Activated CD4-positive, alpha-beta T cell treated with anti-CD3 and anti-CD28 coated beads, Interleukin-2, Interleukin-6, amounts not matched to agents 100 ng/mL and 50 ng/mL, durations not matched to agents 16 hours and 8 hours (primary cell): ENCODE measurements around the gene TYW1B.
"Not testable (repeated sequence)": the region's sequence is repeated elsewhere in the genome, so short reads cannot be mapped to it uniquely, and the experiment has no call there.

Source experiments
- DNase-seq: peaks from one replicate; pipeline ENCODE4 v3.0.0-alpha.2; 2020

The TYW1B gene

DNA sequence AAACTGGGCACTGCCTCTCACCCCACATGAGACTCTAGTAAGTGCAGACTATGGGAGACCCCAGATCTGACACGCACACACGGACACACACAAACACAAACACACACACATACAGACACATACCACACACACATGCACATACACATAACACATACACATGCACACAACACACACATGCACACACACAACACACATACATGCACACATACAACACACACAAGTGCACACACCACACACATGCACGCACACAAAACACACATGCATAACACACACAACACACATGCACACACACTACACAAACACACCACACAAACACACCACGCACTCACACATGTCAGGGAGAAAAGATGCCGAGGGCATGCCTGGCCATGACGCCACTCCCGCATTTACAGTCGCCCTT, 205.5 kb downstream of the TYW1B start:
- no peak for DNase-seq

DNA sequence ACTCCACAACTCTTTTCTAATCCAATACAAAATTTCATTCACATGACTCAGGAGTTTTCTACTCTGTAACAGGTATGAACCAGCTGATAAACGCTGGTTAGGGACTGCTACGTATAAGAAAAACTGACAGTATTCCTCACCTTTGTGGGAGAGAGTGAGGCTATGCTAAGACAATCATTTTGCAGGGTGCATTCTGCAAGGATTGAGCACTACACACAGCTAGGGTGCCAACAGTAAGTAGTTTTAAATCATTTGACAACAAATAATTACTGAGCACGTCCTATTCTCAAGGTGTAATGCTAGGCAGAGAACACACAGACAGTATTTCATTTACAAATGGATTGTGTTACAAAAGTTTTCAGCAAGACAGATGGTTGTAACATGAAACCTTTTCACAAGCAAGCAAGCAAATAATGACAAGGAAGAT, 206.2 kb downstream of the TYW1B start:
- not testable (repeated sequence) for DNase-seq

DNA sequence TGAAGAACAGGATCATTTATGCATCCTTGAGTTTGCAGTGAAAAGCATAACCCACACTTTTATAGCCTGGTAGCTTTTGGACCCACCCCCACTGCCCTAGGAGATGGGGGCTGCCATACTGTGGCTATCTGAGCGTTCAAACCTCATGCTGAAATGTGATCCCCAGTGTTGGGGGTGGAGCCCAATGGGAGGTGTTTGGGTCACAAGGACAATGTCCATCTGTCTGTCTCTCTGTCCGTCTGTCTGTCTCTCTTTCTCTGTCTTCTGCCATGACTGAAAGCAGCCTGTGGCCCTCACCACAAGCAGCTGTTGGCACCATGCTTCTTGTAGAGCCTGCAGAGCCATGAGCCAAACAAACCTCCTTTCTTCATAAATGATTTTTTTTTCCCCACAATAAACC, 207.1 kb downstream of the TYW1B start:
- DNase-seq: not testable (repeated sequence)

DNA sequence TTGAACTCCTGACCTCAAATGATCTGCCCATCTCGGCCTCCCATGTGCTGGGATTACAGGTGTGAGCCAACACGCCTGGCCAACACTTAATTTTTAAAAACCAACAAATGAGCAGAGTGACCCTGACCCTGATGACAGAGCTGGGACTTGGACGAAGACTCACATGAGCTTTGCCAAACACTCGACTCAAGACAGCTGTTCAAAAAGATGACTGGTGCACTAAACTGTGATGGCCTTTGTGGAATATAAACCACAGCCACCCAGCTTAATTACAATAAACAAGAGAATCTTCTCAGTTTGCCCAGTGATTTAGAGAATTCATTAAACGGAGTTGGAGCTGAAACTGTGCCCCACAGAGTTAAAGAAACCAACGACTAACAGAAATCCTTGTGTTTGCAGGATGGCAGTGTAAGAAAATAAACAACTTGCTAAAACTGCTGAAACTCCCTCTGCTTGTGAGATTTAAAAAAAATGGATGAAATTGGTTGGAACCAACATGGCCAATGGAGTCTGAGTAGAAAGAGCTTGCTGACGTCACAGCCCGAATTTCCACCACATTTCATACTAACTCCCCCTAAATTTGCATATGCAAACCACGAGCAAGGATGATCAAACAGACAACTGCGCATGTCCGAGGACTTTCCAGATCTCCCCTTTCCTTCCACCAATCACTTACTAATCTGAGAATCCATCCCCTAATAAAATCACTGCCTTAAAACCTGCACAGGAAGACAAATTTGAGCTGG, 209.4 kb downstream of the TYW1B start:
- DNase-seq: not testable (repeated sequence)

DNA sequence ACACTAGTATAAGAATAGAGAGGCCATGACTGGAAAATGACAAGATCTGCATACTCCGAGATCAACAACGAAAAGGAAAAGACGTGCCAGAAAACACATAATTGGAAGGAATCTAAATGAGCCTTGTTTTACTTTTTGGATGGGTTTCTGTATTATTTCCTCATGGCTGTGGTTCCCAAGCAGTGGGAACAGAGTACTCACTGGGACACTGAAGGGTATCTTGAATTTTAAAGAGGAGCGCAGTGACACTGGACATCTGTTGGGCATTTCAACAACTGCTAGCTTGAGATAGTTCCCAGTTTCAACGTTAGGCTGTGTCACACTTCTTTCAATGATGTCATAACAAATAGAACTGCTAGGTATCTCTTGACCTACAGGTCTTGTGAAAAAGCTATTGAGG, 218.2 kb downstream of the TYW1B start:
- not testable (repeated sequence) for DNase-seq

DNA sequence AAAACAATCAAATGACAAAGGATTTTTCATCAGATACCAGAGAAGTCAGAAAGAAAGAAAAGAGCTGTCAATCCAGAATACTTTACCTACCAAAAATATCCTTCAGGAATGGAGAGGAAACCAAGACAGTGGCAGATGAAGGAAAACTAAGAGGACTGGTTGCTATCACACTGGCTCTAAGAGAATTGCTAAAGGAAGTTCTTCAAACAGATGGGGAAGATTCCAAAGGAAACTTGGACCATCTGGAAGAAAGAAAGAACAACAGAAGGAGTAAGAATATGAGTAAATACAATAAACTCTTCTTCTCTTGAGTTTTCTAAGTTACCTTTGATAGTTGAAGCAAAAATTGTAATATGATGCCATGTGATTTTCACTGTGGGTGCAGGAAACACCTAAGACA, 220.0 kb downstream of the TYW1B start:
- DNase-seq: not testable (repeated sequence)

DNA sequence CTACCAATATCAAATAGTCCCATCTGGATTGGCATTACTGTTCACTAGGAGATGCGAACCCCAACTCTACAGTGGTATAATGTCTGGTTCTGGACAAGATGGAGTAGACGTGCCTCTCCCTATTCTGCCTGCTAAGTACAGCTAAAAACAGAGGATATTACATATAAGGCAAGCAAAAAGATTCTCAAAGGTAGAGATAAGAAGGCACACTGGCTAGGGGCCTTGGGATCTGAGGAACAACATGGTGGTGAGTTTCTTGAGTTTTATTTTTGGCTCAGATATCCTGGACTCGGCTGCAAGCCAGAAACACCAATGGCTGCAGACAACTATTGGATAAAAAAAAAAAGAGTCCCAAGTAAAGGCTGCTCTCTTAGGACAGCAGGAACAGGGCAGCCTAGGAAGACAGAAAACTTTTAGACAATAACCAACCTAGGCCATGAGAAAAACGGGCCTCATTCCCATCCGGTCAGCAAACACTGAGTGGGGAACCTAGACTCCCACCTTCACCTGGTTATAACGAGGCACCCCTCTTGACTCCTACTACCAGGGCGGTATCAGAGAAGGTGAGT, 222.1 kb downstream of the TYW1B start:
- DNase-seq: not testable (repeated sequence)

DNA sequence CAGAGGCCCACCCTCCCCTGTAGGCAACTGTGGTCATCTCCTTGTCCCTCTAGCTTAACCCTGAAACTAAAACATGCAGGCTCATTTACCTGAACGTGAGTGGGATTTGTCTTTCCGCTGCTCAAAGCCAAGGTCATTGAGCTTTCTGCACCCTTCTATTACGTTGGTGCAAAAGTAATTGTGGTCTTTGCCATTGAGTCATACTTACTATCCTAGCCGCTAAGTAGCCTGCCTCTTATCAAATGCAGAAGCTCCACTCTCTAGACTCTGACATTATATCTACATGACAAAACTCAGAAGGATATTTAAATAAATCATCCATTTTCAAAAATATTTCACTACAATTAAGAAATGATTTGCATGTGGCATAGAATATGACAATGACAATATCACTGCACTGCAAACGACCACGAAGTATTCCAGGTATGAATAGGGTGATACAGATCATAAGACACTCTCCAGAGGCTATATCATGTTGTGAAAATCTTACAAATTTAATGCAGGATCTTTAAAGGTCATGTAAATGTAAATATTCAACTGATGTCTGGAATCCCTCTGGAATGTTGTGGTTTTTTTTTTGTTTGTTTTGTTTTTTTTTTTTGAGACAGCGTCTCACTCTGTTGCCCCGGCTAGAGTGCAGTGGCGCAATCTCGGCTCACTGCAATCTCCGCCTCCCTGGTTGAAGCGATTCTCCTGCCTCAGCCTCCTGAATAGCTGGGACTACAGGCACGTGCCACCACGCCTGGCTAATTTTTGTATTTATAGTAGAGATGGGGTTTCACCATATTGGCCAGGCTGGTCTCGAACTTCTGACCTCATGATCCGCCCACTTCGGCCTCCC, 223.0 kb downstream of the TYW1B start:
- not testable (repeated sequence) for DNase-seq

DNA sequence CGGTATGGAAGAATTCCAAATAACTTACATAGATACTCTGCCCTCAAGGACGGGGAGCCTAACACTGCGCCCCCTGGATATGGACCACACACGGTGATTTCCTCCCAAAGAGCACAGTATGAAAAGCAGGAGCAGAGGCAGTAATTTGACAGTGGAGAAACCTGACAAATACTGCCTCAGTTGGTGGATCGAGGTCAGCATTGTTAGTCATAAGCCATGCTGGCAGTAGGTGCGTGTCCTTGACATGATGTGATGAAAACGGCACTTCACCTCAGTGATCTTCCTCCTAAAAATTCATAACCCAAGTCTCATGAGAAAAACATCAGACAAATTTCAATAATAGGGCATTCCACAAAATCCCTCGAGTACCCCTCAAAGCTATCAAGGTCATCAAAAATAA, 224.5 kb downstream of the TYW1B start:
- not testable (repeated sequence) for DNase-seq

DNA sequence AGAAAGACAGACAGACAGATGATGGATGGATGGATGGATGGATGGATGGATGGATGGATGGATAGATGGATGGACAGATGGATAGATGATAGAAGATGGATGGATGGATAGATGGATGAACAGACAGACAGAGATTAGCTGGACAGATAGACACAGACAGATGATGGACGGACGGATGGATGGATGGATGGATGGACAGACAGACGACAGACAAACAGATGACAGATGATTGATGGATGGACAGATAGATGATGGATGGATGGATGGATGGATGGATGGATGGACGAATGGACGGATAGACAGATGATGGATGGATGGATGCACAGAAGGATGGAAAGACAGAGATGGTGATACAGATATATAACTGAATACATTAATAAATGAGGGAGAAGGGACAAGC, 224.9 kb downstream of the TYW1B start:
- no peak for DNase-seq

DNA sequence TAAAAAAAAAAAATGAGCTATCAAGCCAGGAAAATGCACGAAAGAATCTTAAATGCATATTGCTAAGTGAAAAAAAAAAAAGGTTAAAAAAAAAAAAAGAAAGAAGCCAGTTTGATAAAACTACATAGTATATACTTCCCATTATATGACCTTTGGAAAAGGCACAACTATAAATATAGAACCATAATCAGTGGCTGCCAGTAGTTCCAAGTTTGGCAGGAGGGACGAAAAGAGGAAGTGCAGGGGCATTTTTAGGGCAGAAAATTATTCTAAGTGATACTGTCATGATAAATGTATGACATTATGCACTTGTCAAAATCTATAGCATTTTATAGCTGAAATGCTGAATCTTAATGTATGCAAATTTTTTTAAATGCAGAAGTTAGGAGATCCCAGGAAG, 226.3 kb downstream of the TYW1B start:
- not testable (repeated sequence) for DNase-seq

DNA sequence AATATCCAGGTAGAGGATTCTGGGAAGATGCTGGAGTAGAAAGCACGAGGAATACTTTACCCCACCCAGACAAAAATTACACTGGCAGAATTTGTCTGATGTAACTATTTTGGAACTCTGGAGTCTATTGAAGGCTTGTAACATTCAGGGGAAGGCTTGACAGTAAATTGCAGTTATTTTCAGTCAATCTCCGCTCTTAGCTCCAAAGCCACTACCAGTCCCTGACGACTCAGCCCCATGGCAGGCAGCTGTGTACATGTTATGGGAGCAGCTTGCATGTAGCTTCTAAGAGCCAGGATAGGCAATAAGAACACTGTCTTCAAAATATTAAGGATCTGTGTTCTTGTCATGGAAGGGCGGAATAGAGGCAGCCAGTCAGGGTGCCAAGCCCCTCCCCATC, 238.0 kb downstream of the TYW1B start:
- DNase-seq: not testable (repeated sequence)

DNA sequence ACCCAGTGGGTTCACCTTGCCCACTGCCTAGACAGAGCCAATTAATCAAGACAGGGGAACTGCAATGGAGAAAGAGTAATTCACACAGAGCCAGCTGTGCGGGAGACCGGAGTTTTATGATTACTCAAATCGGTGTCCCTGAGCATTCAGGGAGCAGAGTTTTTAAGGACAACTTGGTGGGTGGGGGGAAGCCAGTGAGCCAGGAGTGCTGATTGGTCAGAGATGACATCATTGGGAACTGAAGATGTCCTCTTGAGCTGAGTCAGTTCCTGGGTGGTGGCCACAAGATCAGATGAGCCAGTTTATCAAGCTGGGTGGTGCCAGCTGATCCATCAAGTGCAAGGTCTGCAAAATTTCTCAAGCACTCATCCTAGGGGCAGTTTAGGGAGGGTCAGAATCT, 240.7 kb downstream of the TYW1B start:
- DNase-seq: not testable (repeated sequence)

DNA sequence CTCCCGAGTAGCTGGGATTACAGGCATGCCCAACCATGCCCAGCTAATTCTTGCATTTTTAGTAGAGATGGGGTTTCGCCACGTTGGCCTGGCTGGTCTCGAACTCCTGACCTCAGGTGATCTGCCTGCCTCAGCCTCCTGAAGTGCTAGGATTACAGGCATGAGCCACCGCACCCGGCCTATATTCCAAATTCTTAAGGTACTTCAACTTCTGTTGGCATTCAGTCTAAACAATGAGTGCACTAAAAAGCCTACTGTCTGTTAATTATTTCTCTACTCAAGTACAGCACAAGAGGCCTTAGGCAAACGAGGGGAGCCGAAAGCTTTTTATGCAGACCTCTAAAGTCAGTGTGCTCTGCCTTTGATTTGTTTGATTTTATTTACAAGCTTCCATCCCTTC, 243.4 kb downstream of the TYW1B start:
- DNase-seq: not testable (repeated sequence)

DNA sequence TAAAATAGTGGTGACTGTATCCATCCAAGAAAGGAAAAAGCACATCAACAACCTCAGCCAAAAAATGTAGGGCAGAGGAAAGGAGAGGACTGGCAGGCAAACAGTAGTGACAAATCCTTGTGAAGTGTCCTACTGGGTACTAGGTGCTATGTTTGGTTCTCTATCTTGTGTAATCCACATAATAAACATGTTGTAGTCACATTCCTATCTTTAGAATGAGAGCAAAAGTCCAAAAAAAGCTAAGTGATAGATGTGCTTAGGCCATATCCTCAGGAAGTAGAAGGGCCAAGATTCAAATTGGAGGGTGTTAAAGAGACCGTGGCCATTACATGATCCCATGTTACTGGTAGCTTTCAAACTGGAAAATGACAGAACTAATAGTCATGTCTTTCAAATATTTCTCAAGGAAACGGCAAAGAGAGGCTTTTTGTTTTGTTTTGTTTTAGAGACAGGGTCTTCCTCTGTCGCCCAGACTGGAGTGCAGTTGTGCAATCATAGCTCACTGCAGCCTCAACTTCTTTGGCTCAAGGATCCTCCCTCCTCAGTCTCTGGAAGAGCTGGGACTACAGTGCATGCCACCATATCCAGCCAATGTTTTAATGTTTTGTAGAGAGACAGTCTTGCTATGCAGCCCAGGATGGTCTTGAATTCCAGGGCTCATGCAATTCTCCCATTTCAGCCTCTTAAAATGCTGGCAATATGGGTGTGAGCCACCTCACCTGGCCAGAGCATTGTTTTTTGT, 244.2 kb downstream of the TYW1B start:
- DNase-seq: not testable (repeated sequence)

DNA sequence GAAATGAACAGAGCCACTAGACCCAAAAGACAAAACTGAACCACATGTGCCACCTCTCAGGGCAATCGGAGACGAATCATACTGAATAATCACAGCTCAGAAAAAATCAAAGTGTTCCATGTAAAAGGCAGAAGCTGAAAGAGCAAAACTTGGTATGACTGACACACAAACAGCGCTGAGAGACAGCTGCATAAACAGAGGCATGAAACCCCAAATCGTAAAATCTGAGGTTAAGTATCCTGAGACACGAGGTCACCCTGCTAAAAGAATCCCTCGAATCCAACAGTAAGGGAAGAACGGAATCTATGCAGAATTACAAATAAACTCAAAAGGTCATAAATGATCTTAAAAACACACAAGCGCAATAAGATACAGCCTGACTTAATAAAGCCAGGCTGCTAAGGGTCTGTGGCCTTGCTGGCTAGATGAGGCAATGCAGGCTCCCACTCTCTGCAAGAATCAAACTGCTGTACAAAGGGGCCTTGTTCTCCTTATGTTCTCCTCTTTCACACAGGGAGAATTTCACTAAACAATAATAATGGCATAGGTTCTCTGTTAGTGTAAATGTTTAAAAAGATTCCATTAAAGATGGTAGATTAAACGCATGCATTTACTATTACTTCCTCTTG, 247.7 kb downstream of the TYW1B start:
- DNase-seq: not testable (repeated sequence)

DNA sequence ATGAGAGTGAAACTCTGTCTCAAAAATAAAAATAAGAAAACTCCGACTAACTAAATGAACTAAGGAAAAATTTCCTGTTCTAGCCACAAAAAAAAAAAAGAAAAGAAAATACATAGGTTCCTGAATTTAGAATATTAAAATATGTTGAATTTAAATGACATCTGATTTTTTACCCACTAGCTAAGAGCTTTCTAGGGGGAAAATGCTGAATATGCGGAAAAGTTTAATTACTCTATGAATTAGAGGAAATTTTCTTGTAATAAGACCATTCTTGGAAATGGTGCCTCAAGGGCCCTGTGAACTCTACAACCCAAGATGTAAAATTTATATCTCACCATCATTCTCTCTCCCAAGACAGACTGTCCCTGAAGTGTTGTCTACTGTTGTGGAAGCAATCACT, 250.9 kb downstream of the TYW1B start:
- DNase-seq: no peak

DNA sequence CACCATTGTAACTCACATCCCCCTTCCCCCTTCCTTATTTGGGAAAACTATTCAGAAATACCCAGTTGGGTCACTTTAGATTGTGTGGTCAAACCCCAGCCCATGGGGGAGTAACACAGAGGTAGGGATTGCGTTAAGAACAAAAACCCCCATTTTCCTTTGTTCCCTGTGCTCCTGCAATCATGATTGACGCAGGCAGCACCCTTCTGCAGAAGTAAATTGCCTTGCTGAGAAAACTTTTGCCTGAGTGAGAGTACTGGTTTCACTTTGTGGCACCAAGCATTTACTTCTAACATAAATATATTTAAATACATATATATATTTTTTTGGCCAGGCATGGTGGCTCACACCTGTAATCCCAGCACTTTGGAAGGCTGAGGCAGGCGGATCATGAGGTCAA, 266.0 kb downstream of the TYW1B start:
- not testable (repeated sequence) for DNase-seq

DNA sequence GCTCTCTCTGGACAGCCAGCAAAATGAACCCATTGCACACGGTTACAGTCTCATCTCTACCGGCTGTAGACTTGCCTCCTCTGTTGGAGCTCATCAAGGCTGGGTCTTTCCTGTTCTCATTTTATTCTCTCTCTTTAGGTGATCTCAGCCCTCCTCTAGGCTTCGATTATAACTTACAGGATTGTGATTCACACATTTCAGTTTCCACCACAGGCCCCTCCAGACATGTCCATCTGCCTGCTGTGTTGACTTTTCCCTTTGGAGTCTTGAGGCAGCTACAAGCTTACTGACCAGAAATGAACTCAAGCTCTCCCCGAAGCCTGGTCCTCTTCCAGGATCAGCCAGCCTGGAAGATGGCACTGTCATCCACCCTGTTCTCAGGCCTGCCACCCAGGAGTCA, 268.5 kb downstream of the TYW1B start:
- not testable (repeated sequence) for DNase-seq

DNA sequence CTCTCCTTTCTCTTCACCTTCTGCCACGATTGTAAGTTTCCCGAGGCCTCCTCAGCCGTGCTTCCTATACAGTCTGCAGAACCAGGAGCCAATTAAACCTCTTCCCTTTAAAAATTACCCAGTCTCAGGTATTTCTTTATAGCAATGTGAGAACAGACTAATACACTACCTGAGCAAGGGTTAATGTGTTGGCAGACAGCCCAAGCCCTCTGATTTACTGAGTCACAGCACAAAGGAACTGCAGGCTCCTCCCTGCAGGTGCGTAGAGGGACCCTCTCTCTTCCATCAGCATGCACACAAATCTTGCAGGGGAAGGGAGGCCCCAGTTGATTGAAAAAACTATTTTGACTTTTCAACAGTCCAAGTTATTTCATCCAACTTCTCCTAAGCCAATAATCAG, 271.3 kb downstream of the TYW1B start:
- DNase-seq: not testable (repeated sequence)

DNA sequence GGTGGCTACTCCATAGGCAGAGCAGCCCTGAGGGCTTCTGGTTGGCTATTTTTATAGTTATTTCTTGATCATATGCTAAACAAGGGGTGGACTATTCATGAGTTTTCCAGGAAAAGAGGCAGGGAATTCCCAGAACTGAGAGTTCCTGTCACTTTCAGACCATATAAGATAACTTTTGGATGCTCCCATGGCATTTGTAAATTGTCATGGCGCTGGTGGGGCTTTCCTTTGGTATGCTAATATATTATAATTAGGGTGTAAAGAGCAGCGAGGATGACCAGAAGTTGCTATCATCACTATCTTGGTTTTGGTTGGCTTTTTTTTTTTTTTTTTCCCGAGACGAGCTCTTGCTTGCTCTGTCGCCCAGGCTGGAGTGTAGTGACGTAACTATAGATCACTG, 272.8 kb downstream of the TYW1B start:
- not testable (repeated sequence) for DNase-seq

DNA sequence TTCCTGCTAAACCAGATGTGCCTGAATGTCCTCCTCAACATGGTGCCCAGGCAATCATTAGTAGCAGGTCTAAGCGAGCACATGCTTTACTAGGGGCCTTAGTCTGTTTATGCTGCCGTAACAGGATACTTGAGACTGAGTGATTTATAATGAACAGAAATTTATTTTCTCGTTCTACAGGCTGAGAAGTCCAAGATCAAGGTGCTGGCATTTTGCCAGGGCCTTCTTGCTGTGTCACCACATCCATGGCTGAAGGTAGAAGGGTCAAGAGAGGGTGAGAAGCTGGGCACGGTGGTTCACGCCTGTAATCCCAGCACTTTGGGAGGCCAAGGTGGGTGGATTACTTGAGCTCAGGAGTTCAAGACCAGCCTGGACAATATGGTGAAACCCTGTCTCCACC, 273.6 kb downstream of the TYW1B start:
- not testable (repeated sequence) for DNase-seq
